ENCODE data around the gene SLC9A7.

Gene SLC9A7

GRCh38 chrX:46710927-46711623 is 47.8 kb downstream of the SLC9A7 start:
- no peak for DNase-seq
- Histone ChIP-seq H3K56ac (ENCODE audit: low read length) (no peak overlapping the region), H3K18ac (ENCODE audit: low read length) (no peak overlapping the region), H2AK5ac (ENCODE audit: low read length) (no peak overlapping the region), H3K36me3 (ENCODE audit: control insufficient read depth, insufficient read depth, low read length) (no peaks in the 10 kb centered on the region), H3K4me2 (ENCODE audit: low read length) (no peak overlapping the region), H3K27me3 (ENCODE audit: insufficient read depth, low read length, poor library complexity) (no peaks in the 10 kb centered on the region), H3K23ac (ENCODE audit: low read length) (no peak overlapping the region), H2BK5ac (ENCODE audit: low read length) (no peak overlapping the region), H3K4me3 (ENCODE audit: low read length) (no peak overlapping the region), H3K4me1 (ENCODE audit: control insufficient read depth, low read depth, low read length) (no peaks in the 10 kb centered on the region), H4K5ac (ENCODE audit: low read length) (no peak overlapping the region), H2BK120ac (ENCODE audit: low read depth, low read length) (no peak overlapping the region), H3K27ac (ENCODE audit: low read depth, low read length) (no peak overlapping the region), H4K8ac (ENCODE audit: low read depth, low read length) (no peak overlapping the region), H3K4ac (ENCODE audit: low read depth, low read length) (no peak overlapping the region), H3K79me1 (ENCODE audit: low read length) (no peaks in the 10 kb centered on the region), H3K79me2 (ENCODE audit: control insufficient read depth, insufficient read depth, low read length) (no peaks in the 10 kb centered on the region), H3K9ac (ENCODE audit: low read length) (no peak overlapping the region), H2BK15ac (replicated peaks; ENCODE audit: low read depth) (no peak overlapping the region)
- WGBS (ENCODE audit: extremely low coverage, insufficient coverage, low lambda C conversion rate): no CpG with 5 or more reads among the region's 8 CpGs

- Histone ChIP-seq H2BK120ac (ENCODE audit: low read depth, low read length) (no peak overlapping the region), H3K4me3 (ENCODE audit: low read length) (no peak overlapping the region), H3K18ac (ENCODE audit: low read length) (no peak overlapping the region)
Observed at GRCh38 chrX:46710425-46710824, 48.5 kb downstream of the SLC9A7 start.

GRCh38 chrX:46707274-46707965 is 51.5 kb downstream of the SLC9A7 start:
- Histone ChIP-seq H3K4me2 (ENCODE audit: low read length) (no peak overlapping the region), H3K4ac (ENCODE audit: low read depth, low read length) (no peak overlapping the region), H3K18ac (ENCODE audit: low read length) (no peak overlapping the region), H3K36me3 (ENCODE audit: control insufficient read depth, insufficient read depth, low read length) (no peaks in the 10 kb centered on the region), H2BK5ac (ENCODE audit: low read length) (no peak overlapping the region), H3K9ac (ENCODE audit: low read length) (no peak overlapping the region), H3K4me1 (ENCODE audit: control insufficient read depth, low read depth, low read length) (no peaks in the 10 kb centered on the region), H2AK5ac (ENCODE audit: low read length) (no peak overlapping the region), H3K79me2 (ENCODE audit: control insufficient read depth, insufficient read depth, low read length) (no peaks in the 10 kb centered on the region), H3K56ac (ENCODE audit: low read length) (no peak overlapping the region), H4K5ac (ENCODE audit: low read length) (no peak overlapping the region), H3K79me1 (ENCODE audit: low read length) (no peaks in the 10 kb centered on the region), H4K8ac (ENCODE audit: low read depth, low read length) (no peak overlapping the region), H3K23ac (ENCODE audit: low read length) (no peak overlapping the region), H3K27me3 (ENCODE audit: insufficient read depth, low read length, poor library complexity) (no peaks in the 10 kb centered on the region), H2BK15ac (replicated peaks; ENCODE audit: low read depth) (no peak overlapping the region), H3K4me3 (ENCODE audit: low read length) (no peak overlapping the region), H2BK120ac (ENCODE audit: low read depth, low read length) (no peak overlapping the region), H3K27ac (ENCODE audit: low read depth, low read length) (no peak overlapping the region)
- WGBS (ENCODE audit: extremely low coverage, insufficient coverage, low lambda C conversion rate): no CpG with 5 or more reads among the region's 9 CpGs
- DNase-seq: no peak

More at GRCh38 chrX:46710425-46710824, 48.5 kb downstream of the SLC9A7 start:
- Histone ChIP-seq H3K79me1 (ENCODE audit: low read length) (no peaks in the 10 kb centered on the region), H2BK15ac (replicated peaks; ENCODE audit: low read depth) (no peak overlapping the region), H3K4ac (ENCODE audit: low read depth, low read length) (no peak overlapping the region), H3K79me2 (ENCODE audit: control insufficient read depth, insufficient read depth, low read length) (no peaks in the 10 kb centered on the region), H3K56ac (ENCODE audit: low read length) (no peak overlapping the region), H2BK5ac (ENCODE audit: low read length) (no peak overlapping the region), H3K27me3 (ENCODE audit: insufficient read depth, low read length, poor library complexity) (no peaks in the 10 kb centered on the region), H3K4me1 (ENCODE audit: control insufficient read depth, low read depth, low read length) (no peaks in the 10 kb centered on the region), H3K9ac (ENCODE audit: low read length) (no peak overlapping the region), H2AK5ac (ENCODE audit: low read length) (no peak overlapping the region), H3K4me2 (ENCODE audit: low read length) (no peak overlapping the region), H3K23ac (ENCODE audit: low read length) (no peak overlapping the region), H4K5ac (ENCODE audit: low read length) (no peak overlapping the region), H4K8ac (ENCODE audit: low read depth, low read length) (no peak overlapping the region), H3K36me3 (ENCODE audit: control insufficient read depth, insufficient read depth, low read length) (no peaks in the 10 kb centered on the region), H3K27ac (ENCODE audit: low read depth, low read length) (no peak overlapping the region)
- DNase-seq: no peak
- WGBS (ENCODE audit: extremely low coverage, insufficient coverage, low lambda C conversion rate): no CpG with 5 or more reads among the region's 1 CpG

- Histone ChIP-seq H2BK5ac (ENCODE audit: low read length) (no peak overlapping the region), H3K4me1 (ENCODE audit: control insufficient read depth, low read depth, low read length) (no peaks in the 10 kb centered on the region), H3K4me2 (ENCODE audit: low read length) (no peak overlapping the region), H3K23ac (ENCODE audit: low read length) (no peak overlapping the region), H2BK120ac (ENCODE audit: low read depth, low read length) (no peak overlapping the region), H3K9ac (ENCODE audit: low read length) (no peak overlapping the region), H3K18ac (ENCODE audit: low read length) (no peak overlapping the region), H3K56ac (ENCODE audit: low read length) (no peak overlapping the region), H4K5ac (ENCODE audit: low read length) (no peak overlapping the region), H3K4me3 (ENCODE audit: low read length) (no peak overlapping the region), H3K27me3 (ENCODE audit: insufficient read depth, low read length, poor library complexity) (no peaks in the 10 kb centered on the region), H3K36me3 (ENCODE audit: control insufficient read depth, insufficient read depth, low read length) (no peaks in the 10 kb centered on the region), H3K79me1 (ENCODE audit: low read length) (no peaks in the 10 kb centered on the region), H3K79me2 (ENCODE audit: control insufficient read depth, insufficient read depth, low read length) (no peaks in the 10 kb centered on the region), H4K8ac (ENCODE audit: low read depth, low read length) (no peak overlapping the region), H2BK15ac (replicated peaks; ENCODE audit: low read depth) (no peak overlapping the region), H3K27ac (ENCODE audit: low read depth, low read length) (no peak overlapping the region), H2AK5ac (ENCODE audit: low read length) (no peak overlapping the region), H3K4ac (ENCODE audit: low read depth, low read length) (no peak overlapping the region)
- DNase-seq: no peak
- no CpG with 5 or more reads among the region's 3 CpGs for WGBS (ENCODE audit: extremely low coverage, insufficient coverage, low lambda C conversion rate)
Observed at GRCh38 chrX:46704767-46705386, 54.0 kb downstream of the SLC9A7 start.

- Histone ChIP-seq H2BK5ac (ENCODE audit: low read length) (no peak overlapping the region), H3K9ac (ENCODE audit: low read length) (no peak overlapping the region), H3K4me3 (ENCODE audit: low read length) (no peak overlapping the region), H3K27me3 (ENCODE audit: insufficient read depth, low read length, poor library complexity) (no peaks in the 10 kb centered on the region), H3K23ac (ENCODE audit: low read length) (no peak overlapping the region), H3K79me2 (ENCODE audit: control insufficient read depth, insufficient read depth, low read length) (no peaks in the 10 kb centered on the region), H2AK5ac (ENCODE audit: low read length) (no peak overlapping the region), H3K18ac (ENCODE audit: low read length) (no peak overlapping the region), H4K5ac (ENCODE audit: low read length) (no peak overlapping the region), H3K4me1 (ENCODE audit: control insufficient read depth, low read depth, low read length) (no peaks in the 10 kb centered on the region), H3K56ac (ENCODE audit: low read length) (no peak overlapping the region), H3K79me1 (ENCODE audit: low read length) (no peaks in the 10 kb centered on the region), H4K8ac (ENCODE audit: low read depth, low read length) (no peak overlapping the region), H2BK120ac (ENCODE audit: low read depth, low read length) (no peak overlapping the region), H3K4me2 (ENCODE audit: low read length) (no peak overlapping the region), H3K4ac (ENCODE audit: low read depth, low read length) (no peak overlapping the region), H3K27ac (ENCODE audit: low read depth, low read length) (no peak overlapping the region), H3K36me3 (ENCODE audit: control insufficient read depth, insufficient read depth, low read length) (no peaks in the 10 kb centered on the region), H2BK15ac (replicated peaks; ENCODE audit: low read depth) (no peak overlapping the region)
- no CpG with 5 or more reads among the region's 4 CpGs for WGBS (ENCODE audit: extremely low coverage, insufficient coverage, low lambda C conversion rate)
- no peak for DNase-seq
Observed at GRCh38 chrX:46703980-46704379, 54.9 kb downstream of the SLC9A7 start.
